Mucosa of descending colon (tissue), 3 donors: ENCODE data around the gene WFDC1. TPM values are rescaled to one million over a fixed set of nuclear protein-coding genes. Genes with fewer than 3 reads are reported as not detected.
"Not testable (repeated sequence)": the region's sequence is repeated elsewhere in the genome, so short reads cannot be mapped to it uniquely, and the experiment has no call there.

Source experiments
- ATAC-seq: fragments of 200-7000 bp; cut with Tn5 transposase; one replicate; pipeline ENCODE4 v1.9.1; 2020; ENCODE audit warnings: mild to moderate bottlenecking, moderate library complexity
- DNase-seq, 3 donors: peaks; one replicate each; pipeline ENCODE4 v3.0.0-alpha.2; 2020
- H3K36me3 ChIP-seq: fragments of 200-600 bp; one replicate; pipeline ENCODE4 v1.8.0; 2021; ENCODE audit warnings: low read depth, mild to moderate bottlenecking
- H3K4me1 ChIP-seq: fragments of 200-600 bp; one replicate; pipeline ENCODE4 v1.8.0; 2021; ENCODE audit warnings: low read depth, mild to moderate bottlenecking
- H3K4me3 ChIP-seq: fragments of 200-600 bp; one replicate; pipeline ENCODE4 v1.8.0; 2021; ENCODE audit warnings: mild to moderate bottlenecking
- H3K9me3 ChIP-seq: fragments of 200-600 bp; one replicate; pipeline ENCODE4 v1.8.0; 2021; ENCODE audit warnings: mild to moderate bottlenecking
- intact Hi-C, 2 donors: fragments of 100-400 bp; cut with DNase I in 1 of 2; cut with micrococcal nuclease in 1 of 2; formaldehyde crosslinking; loops; one replicate each; pipeline versions ENCODE4 v1.11.0 to v1.11.1; 2022; cut with DNase I, micrococcal nuclease
- total RNA-seq, 3 donors: library from RNA; stranded (reverse); fragmentation: NEBNext Ultra II Directional in 2 of 3; extraction: Animal tissue kit (Norgen Biotek cat#: 25700) in 2 of 3; gene quantifications; one replicate each; pipeline versions ENCODE4 v1.2.1 to v1.2.4, GENCODE V29; 2021 to 2023
- TF ChIP-seq, protein P1 (sequence below): fragments of 200-600 bp; IDR thresholded peaks from one replicate; pipeline ENCODE4 v1.8.0; 2022; ENCODE audit warnings: antibody characterized with exemption, mild to moderate bottlenecking
- donor health status: DM: no; HTN: no; CAD: no; lungs with moderate emphysema.
- donor health status: DM: no; HTN: no; CAD: no.
- donor health status: DM: no; HTN: yes; CAD: no.

The WFDC1 gene
- total RNA-seq, 3 donors from 2014 or later = 7.5 to 30.5 (median 10.9) TPM

DNA sequence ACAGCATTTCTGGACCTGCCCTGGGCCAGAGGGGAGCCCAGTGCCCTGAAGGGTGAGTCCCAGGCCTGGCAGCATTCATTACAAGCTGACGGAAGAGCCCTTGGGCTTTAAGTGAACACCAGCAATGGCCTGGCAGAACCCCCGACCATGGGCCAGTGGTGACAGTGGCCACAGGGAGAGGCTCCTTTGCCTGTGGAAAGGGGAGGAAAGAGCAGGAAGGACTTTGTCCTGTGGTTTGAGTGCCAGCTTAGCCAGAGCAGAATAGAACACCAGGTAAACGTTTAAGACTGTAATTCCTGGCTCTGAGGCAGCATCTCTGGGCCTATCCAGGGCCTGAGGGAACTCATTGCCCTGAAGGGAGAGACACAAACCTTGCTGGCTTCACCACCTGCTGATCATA, 39.4 kb downstream of the WFDC1 start:
- peaks cover 5% of the 10 kb centered on the region for H3K9me3 ChIP-seq
- ATAC-seq (peak; percentile 87), DNase-seq (peak in 2 of 3 donors; percentile 63 to 66)
- intact Hi-C loops = no loop called here
- H3K4me1 ChIP-seq = peaks cover 15% of the 10 kb centered on the region
- TF ChIP-seq, protein P1, sequence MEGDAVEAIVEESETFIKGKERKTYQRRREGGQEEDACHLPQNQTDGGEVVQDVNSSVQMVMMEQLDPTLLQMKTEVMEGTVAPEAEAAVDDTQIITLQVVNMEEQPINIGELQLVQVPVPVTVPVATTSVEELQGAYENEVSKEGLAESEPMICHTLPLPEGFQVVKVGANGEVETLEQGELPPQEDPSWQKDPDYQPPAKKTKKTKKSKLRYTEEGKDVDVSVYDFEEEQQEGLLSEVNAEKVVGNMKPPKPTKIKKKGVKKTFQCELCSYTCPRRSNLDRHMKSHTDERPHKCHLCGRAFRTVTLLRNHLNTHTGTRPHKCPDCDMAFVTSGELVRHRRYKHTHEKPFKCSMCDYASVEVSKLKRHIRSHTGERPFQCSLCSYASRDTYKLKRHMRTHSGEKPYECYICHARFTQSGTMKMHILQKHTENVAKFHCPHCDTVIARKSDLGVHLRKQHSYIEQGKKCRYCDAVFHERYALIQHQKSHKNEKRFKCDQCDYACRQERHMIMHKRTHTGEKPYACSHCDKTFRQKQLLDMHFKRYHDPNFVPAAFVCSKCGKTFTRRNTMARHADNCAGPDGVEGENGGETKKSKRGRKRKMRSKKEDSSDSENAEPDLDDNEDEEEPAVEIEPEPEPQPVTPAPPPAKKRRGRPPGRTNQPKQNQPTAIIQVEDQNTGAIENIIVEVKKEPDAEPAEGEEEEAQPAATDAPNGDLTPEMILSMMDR = no peak
- no peaks in the 10 kb centered on the region for H3K36me3 ChIP-seq
- no peak overlapping the region for H3K4me3 ChIP-seq

DNA sequence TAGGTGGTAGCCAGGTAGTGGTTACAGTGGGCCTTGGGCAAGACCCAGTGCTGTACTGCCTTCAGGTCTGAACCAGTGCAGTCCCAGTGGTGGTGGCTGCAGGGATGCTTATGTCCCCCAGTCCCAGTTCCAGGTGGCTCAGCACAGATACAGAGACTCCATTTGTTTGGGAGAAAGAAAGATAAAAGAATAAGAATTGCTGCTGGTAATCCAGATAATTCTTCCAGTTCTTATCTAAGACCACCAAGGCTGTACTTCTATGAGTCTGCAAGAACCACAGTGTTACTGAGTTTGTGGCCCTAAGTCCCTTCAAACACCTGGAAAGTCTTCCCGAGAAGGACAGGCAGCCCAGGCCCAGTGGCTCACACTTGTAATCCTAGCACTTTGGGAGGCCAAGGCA, 39.8 kb downstream of the WFDC1 start:
- intact Hi-C loops = no loop called here
- no peaks in the 10 kb centered on the region for H3K36me3 ChIP-seq
- H3K4me1 ChIP-seq = peaks cover 15% of the 10 kb centered on the region
- peaks cover 5% of the 10 kb centered on the region for H3K9me3 ChIP-seq
- DNase-seq = no peak
- H3K4me3 ChIP-seq = no peak overlapping the region
- no peak for ATAC-seq
- TF ChIP-seq, protein P1 = no peak

DNA sequence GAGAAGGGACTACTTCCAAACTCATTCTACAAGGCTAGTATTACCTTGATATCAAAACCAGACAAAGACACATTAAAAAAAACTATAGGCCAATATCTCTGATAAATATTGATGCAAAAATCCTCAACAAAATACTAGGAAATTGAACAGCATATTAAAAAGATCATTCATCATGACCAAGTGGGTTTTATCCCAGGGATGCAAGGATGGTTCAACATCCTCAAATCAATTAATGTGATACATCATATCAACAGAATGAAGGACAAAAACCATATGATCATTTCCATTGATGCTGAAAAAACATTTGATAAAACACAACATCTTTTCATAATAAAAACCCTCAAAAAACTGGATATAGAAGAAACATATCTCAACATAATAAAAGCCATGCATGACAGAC, 42.6 kb downstream of the WFDC1 start:
- H3K9me3 ChIP-seq, intact Hi-C loops, H3K4me3 ChIP-seq, H3K36me3 ChIP-seq, DNase-seq, ATAC-seq: not testable (repeated sequence)
- peaks cover 24% of the 10 kb centered on the region for H3K4me1 ChIP-seq

DNA sequence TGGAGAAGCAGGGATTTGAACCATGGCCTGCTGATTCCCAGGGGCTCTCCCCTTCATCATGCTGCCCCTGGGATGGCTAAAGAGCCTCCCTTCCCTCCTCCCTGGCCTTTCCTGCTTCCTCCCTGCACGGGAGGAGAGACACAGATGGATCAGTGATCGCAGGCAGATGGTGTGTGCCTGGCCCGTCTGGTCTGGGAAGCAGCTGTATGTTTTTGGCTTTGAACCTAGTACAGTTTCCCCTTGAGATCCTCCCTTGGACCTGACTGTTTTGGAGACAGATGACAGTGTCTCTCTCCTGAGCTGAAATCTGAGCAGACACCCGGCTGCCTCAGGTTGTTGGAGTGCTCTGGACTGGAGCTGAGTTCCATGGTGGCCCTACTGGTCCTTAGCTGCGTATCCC, 44.6 kb downstream of the WFDC1 start:
- TF ChIP-seq, protein P1 = no peak
- peak in 1 of 3 donors; percentile 16 for DNase-seq
- intact Hi-C loops = no loop called here

DNA sequence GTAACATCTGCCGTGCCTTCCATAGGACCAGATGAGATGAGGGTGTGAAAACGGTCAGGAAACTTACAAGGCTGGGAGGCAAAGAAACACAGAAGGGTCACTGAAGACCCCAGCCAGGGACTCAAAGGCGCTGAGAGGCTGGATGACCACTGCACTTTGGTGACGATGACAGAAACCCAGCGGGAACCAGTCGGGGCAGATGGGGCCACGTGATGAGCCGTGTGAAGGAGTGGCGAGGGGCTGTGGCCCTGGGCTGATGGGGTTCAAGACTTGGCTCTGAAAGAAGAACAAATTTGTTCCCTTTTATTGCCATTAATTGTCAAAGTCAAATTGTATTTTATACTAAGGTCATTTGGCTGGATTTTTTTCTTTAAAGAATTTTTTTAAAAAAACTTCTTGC, 45.1 kb downstream of the WFDC1 start:
- intact Hi-C loops = no loop called here
- ATAC-seq = no peak
- H3K4me3 ChIP-seq = no peak overlapping the region
- TF ChIP-seq, protein P1 = no peak
- H3K36me3 ChIP-seq = no peaks in the 10 kb centered on the region
- peaks cover 5% of the 10 kb centered on the region for H3K9me3 ChIP-seq
- DNase-seq = peak in 1 of 3 donors; percentile 33
- H3K4me1 ChIP-seq = peaks cover 14% of the 10 kb centered on the region

More for the DNA sequence above, 44.6 kb downstream of the WFDC1 start:
- H3K36me3 ChIP-seq = no peaks in the 10 kb centered on the region
- H3K4me3 ChIP-seq = no peak overlapping the region
- peaks cover 5% of the 10 kb centered on the region for H3K9me3 ChIP-seq
- no peak for ATAC-seq
- peaks cover 16% of the 10 kb centered on the region for H3K4me1 ChIP-seq

DNA sequence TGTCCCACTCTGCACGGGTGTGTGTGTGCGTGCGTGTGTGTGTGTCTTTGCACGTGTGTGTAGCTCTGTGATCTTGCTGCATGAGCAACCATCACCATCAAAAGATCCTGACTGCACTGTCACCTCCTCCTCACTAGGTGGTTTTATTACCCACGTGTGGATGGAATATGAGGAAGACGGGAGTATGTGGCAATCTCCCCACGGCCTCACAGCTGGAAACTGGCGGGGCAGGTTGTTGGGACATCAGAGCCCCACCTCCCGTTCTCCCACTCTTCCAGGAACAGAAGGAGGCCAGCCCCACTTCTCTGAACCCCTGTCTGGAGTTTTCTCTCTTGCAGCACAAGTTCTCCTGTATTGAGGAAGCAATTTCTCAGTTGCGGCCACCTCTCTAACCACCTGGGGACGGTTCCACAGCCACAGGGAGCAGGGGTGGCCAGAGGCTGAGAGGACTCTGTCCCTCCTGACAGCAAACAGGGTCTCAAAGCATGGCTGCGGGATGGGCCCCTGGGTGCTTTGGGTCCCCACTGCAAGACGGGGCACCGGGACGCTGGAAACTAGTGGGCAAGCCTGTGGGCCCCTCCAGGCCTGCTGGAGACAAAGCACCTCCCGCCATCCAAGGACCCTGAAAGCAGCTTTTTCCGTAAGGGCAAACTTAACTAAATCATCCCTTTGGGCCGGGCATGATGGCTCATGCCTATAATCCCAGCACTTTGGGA, 45.8 kb downstream of the WFDC1 start:
- Histone ChIP-seq H3K4me3 (no peak overlapping the region), H3K36me3 (no peaks in the 10 kb centered on the region), H3K4me1 (peaks cover 11% of the 10 kb centered on the region), H3K9me3 (peaks cover 5% of the 10 kb centered on the region)
- ATAC-seq (peak; percentile 91), DNase-seq (peak; percentile 82 to 86 (median 84))
- intact Hi-C loops = no loop called here
- TF ChIP-seq, protein P1 = no peak
